Measurements from ENCODE around the gene FST.

FST gene

GRCh38 chr5:53475320-53475719 is 5.1 kb upstream of the FST start:
- DNase-seq: no peak

GRCh38 chr5:53476019-53476418 is 4.4 kb upstream of the FST start:
- DNase-seq: no peak

GRCh38 chr5:53476531-53477480 is 3.6 kb upstream of the FST start:
- DNase-seq: no peak

- peak; percentile 48 for DNase-seq
Observed at GRCh38 chr5:53478411-53479044, 1.9 kb upstream of the FST start.

- no peak for DNase-seq
Observed at GRCh38 chr5:53479045-53479589, 1.3 kb upstream of the FST start.

- DNase-seq: peak; percentile 23
Observed at GRCh38 chr5:53479590-53480415, 626 bp upstream of the FST start.

- no peak for DNase-seq
Observed at GRCh38 chr5:53481159-53481886, 894 bp downstream of the FST start.

- peak; percentile 71 for DNase-seq
Observed at GRCh38 chr5:53481887-53482716, 1.7 kb downstream of the FST start.

GRCh38 chr5:53482717-53483638 is 2.5 kb downstream of the FST start:
- DNase-seq: peak; percentile 10

GRCh38 chr5:53487436-53487835 is 7.0 kb downstream of the FST start:
- DNase-seq: no peak

- no peak for DNase-seq
Observed at GRCh38 chr5:53488195-53488722, 7.8 kb downstream of the FST start.

GRCh38 chr5:53490747-53491146 is 10.3 kb downstream of the FST start:
- DNase-seq: no peak

GRCh38 chr5:53501054-53501453 is 20.6 kb downstream of the FST start:
- DNase-seq: no peak

GRCh38 chr5:53503562-53504218 is 23.3 kb downstream of the FST start:
- DNase-seq: no peak

- DNase-seq: no peak
Observed at GRCh38 chr5:53507013-53507412, 26.6 kb downstream of the FST start.

GRCh38 chr5:53508125-53508524 is 27.7 kb downstream of the FST start:
- no peak for DNase-seq

- no peak for DNase-seq
Observed at GRCh38 chr5:53512539-53512938, 32.1 kb downstream of the FST start.

- no peak for DNase-seq
Observed at GRCh38 chr5:53515988-53516387, 35.6 kb downstream of the FST start.

GRCh38 chr5:53520813-53521212 is 40.4 kb downstream of the FST start:
- DNase-seq: no peak

Data from activated CD4-positive, alpha-beta T cell treated with anti-CD3 and anti-CD28 coated beads, Interleukin-2, Interleukin-6, amounts not matched to agents 100 ng/mL and 50 ng/mL, durations not matched to agents 16 hours and 8 hours (primary cell).